ENCODE data around the gene PLAGL2. TPM values are rescaled to one million over a fixed set of nuclear protein-coding genes. Genes with fewer than 3 reads are reported as not detected.

PLAGL2 gene
- total and polyA plus RNA-seq, 3 donors from 2014 or later, result 30.5 to 36.8 (median 33.5) TPM

GRCh38 chr20:32158943-32159660, 48.4 kb downstream of the PLAGL2 start:
- TF ChIP-seq POLR2A (IDR thresholded peaks at IDR 0.05) (no peak), CTCF (IDR thresholded peaks at IDR 0.05) (no peak)
- Histone ChIP-seq H3K4me1 (peaks cover 10% of the 10 kb centered on the region), H3K4me3 (no peak overlapping the region), H3K27me3 (no peaks in the 10 kb centered on the region), H3K36me3 (ENCODE audit: low read depth, missing control alignments) (no peaks in the 10 kb centered on the region), H3K9me3 (no peaks in the 10 kb centered on the region), H3K27ac (no peak overlapping the region)
- DNase-seq, result no peak
- intact Hi-C loops (cut with DNase I; ENCODE audit: low total_unique reads), result no loop called here
- WGBS, 2 donors, result 88 to 95% methylated on average over 3 to 4 of the region's 4 CpGs

DNA sequence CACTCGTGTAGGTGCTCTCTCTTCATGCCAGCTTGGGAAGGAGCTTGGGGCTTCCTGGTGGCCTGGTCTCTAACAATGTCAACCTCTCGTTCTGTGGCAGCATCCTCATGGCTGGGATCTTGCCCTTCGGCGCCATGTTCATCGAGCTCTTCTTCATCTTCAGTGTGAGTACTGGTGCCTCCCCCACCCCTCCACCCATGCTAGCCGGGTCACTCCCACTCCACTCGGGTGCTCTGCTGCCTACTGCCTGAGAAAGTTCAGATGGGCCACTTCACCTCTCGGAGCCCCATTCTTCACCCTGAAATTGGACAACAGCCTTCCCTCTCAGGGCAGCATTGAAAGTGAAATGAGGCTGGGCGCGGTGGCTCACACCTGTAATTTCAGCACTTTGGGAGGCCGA, 49.2 kb downstream of the PLAGL2 start:
- DNase-seq, result no peak
- intact Hi-C loops (cut with DNase I; ENCODE audit: low total_unique reads), result no loop called here
- H3K9me3 ChIP-seq, result no peaks in the 10 kb centered on the region
- peaks cover 10% of the 10 kb centered on the region for H3K4me1 ChIP-seq
- H3K27me3 ChIP-seq, result no peaks in the 10 kb centered on the region
- no peak for TF ChIP-seq CTCF (IDR thresholded peaks at IDR 0.05)
- no peak for TF ChIP-seq POLR2A (IDR thresholded peaks at IDR 0.05)
- no peaks in the 10 kb centered on the region for H3K36me3 ChIP-seq (ENCODE audit: low read depth, missing control alignments)
- WGBS, 2 donors, result 95 to 97% methylated on average over 11 of the region's 11 CpGs
- no peak overlapping the region for H3K4me3 ChIP-seq
- H3K27ac ChIP-seq, result no peak overlapping the region

GRCh38 chr20:32157611-32158010, 49.9 kb downstream of the PLAGL2 start:
- intact Hi-C loops (cut with DNase I; ENCODE audit: low total_unique reads), result no loop called here
- H3K4me3 ChIP-seq, result no peak overlapping the region
- no peaks in the 10 kb centered on the region for H3K27me3 ChIP-seq
- no peak for TF ChIP-seq CTCF (IDR thresholded peaks at IDR 0.05)
- no peak for TF ChIP-seq POLR2A (IDR thresholded peaks at IDR 0.05)
- no peaks in the 10 kb centered on the region for H3K36me3 ChIP-seq (ENCODE audit: low read depth, missing control alignments)
- no peaks in the 10 kb centered on the region for H3K9me3 ChIP-seq
- no peak overlapping the region for H3K27ac ChIP-seq
- 88 to 90% methylated on average over 12 to 14 of the region's 14 CpGs for WGBS, 2 donors
- no peak for DNase-seq
- H3K4me1 ChIP-seq, result peaks cover 10% of the 10 kb centered on the region

- peak; percentile 71 for DNase-seq
- WGBS, 2 donors, result 52 to 59% methylated on average over 9 to 11 of the region's 11 CpGs
- Histone ChIP-seq H3K4me1 (peaks cover 10% of the 10 kb centered on the region), H3K27ac (no peak overlapping the region), H3K4me3 (no peak overlapping the region), H3K36me3 (ENCODE audit: low read depth, missing control alignments) (no peaks in the 10 kb centered on the region), H3K27me3 (no peaks in the 10 kb centered on the region), H3K9me3 (no peaks in the 10 kb centered on the region)
- intact Hi-C loops (cut with DNase I; ENCODE audit: low total_unique reads), result no loop called here
- TF ChIP-seq CTCF (IDR thresholded peaks at IDR 0.05) (peak in 1 of 3 experiments; percentile 6), POLR2A (IDR thresholded peaks at IDR 0.05) (no peak)
Observed at GRCh38 chr20:32155017-32155981, 52.2 kb downstream of the PLAGL2 start.
